ENCODE data around the gene MIR17HG. TPM values are rescaled to one million over a fixed set of nuclear protein-coding genes. Genes with fewer than 3 reads are reported as not detected.
"Not testable (repeated sequence)": the region's sequence is repeated elsewhere in the genome, so short reads cannot be mapped to it uniquely, and the experiment has no call there.

The MIR17HG gene
- total RNA-seq, 2 experiments from 2014 or later: 20.3 to 21.3 TPM

- Mint-ChIP-seq H3K27me3 (no peaks in the 10 kb centered on the region), H3K9me3 (no peaks in the 10 kb centered on the region), H3K36me3 (ENCODE audit: low read depth) (peaks cover 62% of the 10 kb centered on the region), H3K4me3 (peak overlapping the region; percentile 99), H3K4me1 (ENCODE audit: low read depth) (peaks cover 50% of the 10 kb centered on the region), H3K27ac (peak overlapping the region; percentile 97)
- intact Hi-C loops (cut with micrococcal nuclease): no loop called here
- CTCF ChIA-PET: interaction anchor here (1.1 kb wide), 1 partner anchor 38 kb away, joined by 3 read pairs; no protein-coding TSS in a partner anchor
- DNase-seq (no peak), ATAC-seq (no peak)
- POLR2A ChIA-PET: interaction anchor here (1.2 to 2.4 kb wide), 2 partner anchors 8 to 17 kb away, joined by 6 to 11 read pairs; no protein-coding TSS in a partner anchor
- TF ChIP-seq CTCF (IDR thresholded peaks at IDR 0.05): no peak
These were observed 2.8 kb downstream of the MIR17HG start for GRCh38 chr13:91349992-91350911.

DNA sequence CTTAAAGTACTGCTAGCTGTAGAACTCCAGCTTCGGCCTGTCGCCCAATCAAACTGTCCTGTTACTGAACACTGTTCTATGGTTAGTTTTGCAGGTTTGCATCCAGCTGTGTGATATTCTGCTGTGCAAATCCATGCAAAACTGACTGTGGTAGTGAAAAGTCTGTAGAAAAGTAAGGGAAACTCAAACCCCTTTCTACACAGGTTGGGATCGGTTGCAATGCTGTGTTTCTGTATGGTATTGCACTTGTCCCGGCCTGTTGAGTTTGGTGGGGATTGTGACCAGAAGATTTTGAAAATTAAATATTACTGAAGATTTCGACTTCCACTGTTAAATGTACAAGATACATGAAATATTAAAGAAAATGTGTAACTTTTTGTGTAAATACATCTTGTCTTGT is 3.6 kb downstream of the MIR17HG start:
- Mint-ChIP-seq H3K27me3 (no peaks in the 10 kb centered on the region), H3K4me3 (peak overlapping the region; percentile 99), H3K9me3 (no peaks in the 10 kb centered on the region), H3K4me1 (ENCODE audit: low read depth) (peaks cover 52% of the 10 kb centered on the region), H3K36me3 (ENCODE audit: low read depth) (peaks cover 70% of the 10 kb centered on the region), H3K27ac (peak overlapping the region; percentile 97)
- no peak for ATAC-seq
- intact Hi-C loops (cut with micrococcal nuclease): no loop called here
- TF ChIP-seq CTCF (IDR thresholded peaks at IDR 0.05): no peak
- ChIA-PET POLR2A (interaction anchor here (1.3 to 2.4 kb wide), 2 partner anchors 7 to 11 kb away, joined by 3 to 11 read pairs; no protein-coding TSS in a partner anchor), CTCF (interaction anchor here (1.1 kb wide), 2 partner anchors 38 to 39 kb away, joined by 3 read pairs; no protein-coding TSS in a partner anchor)
- DNase-seq: no peak

GRCh38 chr13:91351980-91352379 is 4.5 kb downstream of the MIR17HG start:
- DNase-seq (no peak), ATAC-seq (no peak)
- peaks cover 54% of the 10 kb centered on the region for H3K4me1 Mint-ChIP-seq (ENCODE audit: low read depth)
- peak overlapping the region; percentile 71 for H3K27ac Mint-ChIP-seq
- no peaks in the 10 kb centered on the region for H3K9me3 Mint-ChIP-seq
- peak overlapping the region; percentile 99 for H3K4me3 Mint-ChIP-seq
- TF ChIP-seq CTCF (IDR thresholded peaks at IDR 0.05): no peak
- CTCF ChIA-PET: interaction anchor here (1.1 kb wide), 1 partner anchor 39 kb away, joined by 3 read pairs; no protein-coding TSS in a partner anchor
- POLR2A ChIA-PET: interaction anchor here (1.1 to 1.4 kb wide), 3 partner anchors 11 to 60 kb away, joined by 3 to 4 read pairs (median 3); no protein-coding TSS in a partner anchor
- no peaks in the 10 kb centered on the region for H3K27me3 Mint-ChIP-seq
- H3K36me3 Mint-ChIP-seq (ENCODE audit: low read depth): peaks cover 79% of the 10 kb centered on the region
- intact Hi-C loops (cut with micrococcal nuclease): no loop called here

DNA sequence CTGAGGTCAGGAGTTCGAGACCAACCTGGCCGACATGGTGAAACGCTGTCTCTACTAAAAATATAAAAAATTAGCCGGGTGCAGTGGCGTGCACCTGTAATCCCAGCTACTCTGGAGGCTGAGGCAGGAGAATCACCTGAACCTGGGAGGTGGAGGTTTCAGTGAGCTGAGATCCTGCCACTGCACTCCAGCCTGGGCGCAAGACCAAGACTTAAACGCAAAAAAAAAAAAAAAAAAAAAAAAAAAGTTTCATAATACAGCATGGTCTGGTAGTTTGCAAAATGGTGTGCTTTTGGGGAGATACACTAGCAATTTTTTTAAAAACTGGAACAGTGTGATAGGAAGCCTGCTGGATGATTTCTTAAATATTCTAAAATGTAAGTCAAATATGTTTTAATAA is 5.4 kb downstream of the MIR17HG start:
- H3K9me3 Mint-ChIP-seq; H3K27me3 Mint-ChIP-seq; DNase-seq; ATAC-seq; intact Hi-C loops (cut with micrococcal nuclease); CTCF ChIA-PET: not testable (repeated sequence)
- POLR2A ChIA-PET: interaction anchor here (0.6 to 1.4 kb wide), 2 partner anchors 13 to 59 kb away, joined by 3 read pairs; no protein-coding TSS in a partner anchor
- Mint-ChIP-seq H3K27ac (peak overlapping the region; percentile 42), H3K36me3 (ENCODE audit: low read depth) (peaks cover 85% of the 10 kb centered on the region), H3K4me1 (ENCODE audit: low read depth) (peaks cover 58% of the 10 kb centered on the region), H3K4me3 (peak overlapping the region; percentile 49)

- peaks cover 61% of the 10 kb centered on the region for H3K4me1 Mint-ChIP-seq (ENCODE audit: low read depth)
- no peaks in the 10 kb centered on the region for H3K27me3 Mint-ChIP-seq
- intact Hi-C loops (cut with micrococcal nuclease): no loop called here
- ChIA-PET POLR2A (interaction anchor here (0.6 to 1.4 kb wide), 3 partner anchors 14 to 58 kb away, joined by 3 to 4 read pairs (median 3); no protein-coding TSS in a partner anchor), CTCF (interaction anchor here (1.1 kb wide), 1 partner anchor 25 kb away, joined by 4 read pairs; no protein-coding TSS in a partner anchor)
- peak overlapping the region; percentile 42 for H3K27ac Mint-ChIP-seq
- H3K9me3 Mint-ChIP-seq: no peaks in the 10 kb centered on the region
- ATAC-seq (no peak), DNase-seq (no peak)
- peaks cover 88% of the 10 kb centered on the region for H3K36me3 Mint-ChIP-seq (ENCODE audit: low read depth)
- TF ChIP-seq CTCF (IDR thresholded peaks at IDR 0.05): no peak
- H3K4me3 Mint-ChIP-seq: peak overlapping the region; percentile 49
These were observed 6.0 kb downstream of the MIR17HG start for GRCh38 chr13:91353494-91353893.
